Osteocyte (in vitro differentiated cells): ENCODE results near the gene NPHS1. TPM values are rescaled to one million over a fixed set of nuclear protein-coding genes. Genes with fewer than 3 reads are reported as not detected.

ENCODE experiments used
- DNase-seq: peaks from one replicate; pipeline ENCODE4 v3.0.0; 2021; ENCODE audit warnings: mixed read lengths; ENCODE audit not compliant: unreplicated experiment; ENCODE audit errors: extremely low spot score
- H3K27ac Mint-ChIP-seq: one replicate; pipeline ENCODE4 v1.8.0; 2021; ENCODE audit warnings: mild to moderate bottlenecking, mixed read lengths; ENCODE audit not compliant: unreplicated experiment
- H3K27me3 Mint-ChIP-seq: one replicate; pipeline ENCODE4 v1.8.0; 2021; ENCODE audit warnings: mixed read lengths; ENCODE audit not compliant: unreplicated experiment
- H3K36me3 Mint-ChIP-seq: one replicate; pipeline ENCODE4 v1.8.0; 2021; ENCODE audit warnings: mixed read lengths; ENCODE audit not compliant: unreplicated experiment
- H3K4me1 Mint-ChIP-seq: one replicate; pipeline ENCODE4 v1.8.0; 2021; ENCODE audit warnings: mixed read lengths; ENCODE audit not compliant: unreplicated experiment
- H3K4me3 Mint-ChIP-seq: one replicate; pipeline ENCODE4 v1.8.0; 2021; ENCODE audit warnings: mild to moderate bottlenecking, moderate library complexity, mixed read lengths; ENCODE audit not compliant: unreplicated experiment
- H3K9me3 Mint-ChIP-seq: one replicate; pipeline ENCODE4 v1.8.0; 2021; ENCODE audit warnings: mixed read lengths; ENCODE audit not compliant: unreplicated experiment
- CTCF ChIP-seq: fragments of 200-600 bp; sonication (generic); IDR thresholded peaks from 2 replicates; pipeline ENCODE4 v1.5.0; 2021; ENCODE audit warnings: antibody characterized with exemption, mild to moderate bottlenecking, moderate library complexity
- total RNA-seq: library from RNA; stranded (reverse); gene quantifications from 2 replicates; pipeline ENCODE4 v1.2.1, GENCODE V29; 2021

The NPHS1 gene
- total RNA-seq, 1 donor from 2014 or later: not detected

DNA sequence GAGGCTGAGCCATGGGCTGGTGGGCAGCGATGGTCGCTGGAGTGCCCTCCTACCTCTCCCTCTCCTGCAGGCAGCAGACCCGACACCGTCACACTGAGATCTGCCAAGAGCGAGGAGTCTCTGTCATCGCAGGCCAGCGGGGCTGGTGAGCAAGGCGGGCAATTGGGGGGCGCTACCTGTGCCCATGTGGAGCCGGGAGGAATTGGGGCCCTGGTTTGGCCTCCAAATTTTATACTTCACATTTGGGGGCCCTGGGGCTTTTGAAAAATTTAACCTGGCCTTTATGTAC is 67.0 kb downstream of the NPHS1 start:
- Mint-ChIP-seq H3K27me3 (no peaks in the 10 kb centered on the region), H3K27ac (no peak overlapping the region), H3K4me3 (no peak overlapping the region), H3K36me3 (peaks cover 10% of the 10 kb centered on the region), H3K9me3 (no peaks in the 10 kb centered on the region), H3K4me1 (no peaks in the 10 kb centered on the region)
- TF ChIP-seq CTCF: no peak
- no peak for DNase-seq

- TF ChIP-seq CTCF: no peak
- Mint-ChIP-seq H3K4me3 (no peak overlapping the region), H3K4me1 (no peaks in the 10 kb centered on the region), H3K27me3 (no peaks in the 10 kb centered on the region), H3K9me3 (no peaks in the 10 kb centered on the region), H3K27ac (no peak overlapping the region), H3K36me3 (peaks cover 11% of the 10 kb centered on the region)
- no peak for DNase-seq
Measured at GRCh38 chr19:35784503-35785338, 67.6 kb downstream of the NPHS1 start.

- Mint-ChIP-seq H3K9me3 (no peaks in the 10 kb centered on the region), H3K36me3 (peaks cover 12% of the 10 kb centered on the region), H3K4me1 (no peaks in the 10 kb centered on the region), H3K27ac (no peak overlapping the region), H3K4me3 (no peak overlapping the region), H3K27me3 (no peaks in the 10 kb centered on the region)
- DNase-seq: no peak
- TF ChIP-seq CTCF: no peak
Measured at GRCh38 chr19:35783469-35784434, 68.6 kb downstream of the NPHS1 start.

GRCh38 chr19:35782589-35782988 is 69.7 kb downstream of the NPHS1 start:
- Mint-ChIP-seq H3K27ac (no peak overlapping the region), H3K27me3 (no peaks in the 10 kb centered on the region), H3K36me3 (peaks cover 12% of the 10 kb centered on the region), H3K4me1 (no peaks in the 10 kb centered on the region), H3K9me3 (no peaks in the 10 kb centered on the region), H3K4me3 (no peak overlapping the region)
- no peak for TF ChIP-seq CTCF
- DNase-seq: no peak

- TF ChIP-seq CTCF: no peak
- H3K27ac Mint-ChIP-seq: no peak overlapping the region
- no peaks in the 10 kb centered on the region for H3K27me3 Mint-ChIP-seq
- DNase-seq: no peak
- H3K4me1 Mint-ChIP-seq: peaks cover 6% of the 10 kb centered on the region
- H3K9me3 Mint-ChIP-seq: no peaks in the 10 kb centered on the region
- peaks cover 12% of the 10 kb centered on the region for H3K36me3 Mint-ChIP-seq
- no peak overlapping the region for H3K4me3 Mint-ChIP-seq
Measured at GRCh38 chr19:35781650-35782049, 70.7 kb downstream of the NPHS1 start.
